HG02943 (cell line): ENCODE results near the gene GALNT9.
"Not testable (repeated sequence)": the region's sequence is repeated elsewhere in the genome, so short reads cannot be mapped to it uniquely, and the experiment has no call there.

Source experiments
- ATAC-seq: cut with Tn5 transposase; IDR thresholded peaks from one replicate; pipeline ENCODE4 v1.9.1; 2021; ENCODE audit warnings: mild to moderate bottlenecking, low read depth, moderate library complexity; ENCODE audit not compliant: unreplicated experiment

The GALNT9 gene

GRCh38 chr12:132238488-132238854 lies 90.9 kb downstream of the GALNT9 start:
- no peak for ATAC-seq

DNA sequence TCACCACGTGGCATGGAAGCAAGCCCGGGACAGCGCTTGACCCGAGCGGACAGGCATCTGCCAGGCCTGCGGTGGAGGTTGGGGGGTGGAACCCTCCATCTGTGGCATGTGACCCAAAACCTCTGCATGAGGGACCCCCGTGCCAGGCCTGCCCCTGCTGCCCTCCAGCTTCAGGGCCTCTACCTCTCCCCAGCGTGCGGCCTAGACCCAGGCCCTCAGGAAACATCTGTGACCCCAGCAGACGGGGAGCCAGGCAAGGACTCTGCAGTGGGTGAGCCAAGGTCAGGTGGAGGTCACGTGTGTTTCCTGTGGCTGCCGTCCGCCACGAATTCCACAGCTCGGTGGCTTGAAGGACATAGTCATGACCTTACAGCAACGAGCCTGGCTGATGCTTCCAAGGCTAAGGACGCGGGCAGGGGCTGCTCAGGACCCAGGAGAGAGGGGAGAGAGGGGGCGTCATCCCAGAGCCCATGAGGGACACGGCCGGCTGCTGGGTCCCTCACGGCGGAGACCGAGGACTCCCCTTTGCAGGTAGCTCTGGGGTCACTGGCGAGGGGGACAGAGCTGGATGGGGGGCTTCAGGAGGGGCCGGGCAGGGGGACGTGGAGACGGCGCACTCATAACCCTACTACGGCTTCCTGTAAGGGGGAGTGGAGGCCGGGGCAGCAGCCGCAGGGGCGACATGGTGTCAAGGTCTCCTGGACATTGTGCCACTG lies 91.5 kb downstream of the GALNT9 start:
- no peak for ATAC-seq

DNA sequence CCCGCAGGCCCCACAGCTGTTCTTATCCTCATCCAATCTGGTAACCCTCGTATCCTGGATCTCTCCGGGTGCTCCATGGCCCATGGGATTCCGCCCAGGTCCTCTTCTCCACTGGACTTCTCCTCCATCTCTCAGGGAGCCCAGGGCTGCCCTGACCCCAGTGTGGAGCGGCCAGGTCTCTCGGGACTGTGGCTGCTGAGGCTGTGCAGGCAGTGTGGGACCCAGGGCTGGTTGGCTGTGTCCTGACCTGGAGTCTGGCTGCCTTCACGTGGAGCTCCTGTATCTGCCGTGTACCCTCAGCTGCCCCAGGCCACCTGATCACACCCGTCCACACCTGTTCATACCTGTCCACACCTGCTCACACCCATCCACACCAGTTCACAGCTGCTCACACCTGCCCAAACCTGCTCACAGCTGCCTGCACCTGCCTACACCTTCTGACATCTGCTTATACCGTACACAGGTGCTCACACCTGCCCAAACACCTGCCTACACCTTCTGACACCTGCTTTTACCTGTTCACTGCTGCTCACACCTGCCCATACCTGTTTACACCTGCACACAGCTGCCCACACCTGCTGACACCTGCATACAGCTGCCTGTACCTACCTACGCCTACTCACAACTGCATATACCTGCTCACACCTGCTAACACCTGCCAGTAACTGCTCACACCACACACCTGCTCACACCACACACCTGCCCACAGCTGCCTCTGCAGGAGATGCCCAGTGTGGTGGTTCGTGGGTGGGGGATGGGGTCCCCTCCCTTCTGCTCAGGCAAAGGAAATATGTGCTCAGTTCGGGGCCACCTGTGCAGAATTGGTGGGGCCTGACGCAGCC lies 92.2 kb downstream of the GALNT9 start:
- no peak for ATAC-seq

DNA sequence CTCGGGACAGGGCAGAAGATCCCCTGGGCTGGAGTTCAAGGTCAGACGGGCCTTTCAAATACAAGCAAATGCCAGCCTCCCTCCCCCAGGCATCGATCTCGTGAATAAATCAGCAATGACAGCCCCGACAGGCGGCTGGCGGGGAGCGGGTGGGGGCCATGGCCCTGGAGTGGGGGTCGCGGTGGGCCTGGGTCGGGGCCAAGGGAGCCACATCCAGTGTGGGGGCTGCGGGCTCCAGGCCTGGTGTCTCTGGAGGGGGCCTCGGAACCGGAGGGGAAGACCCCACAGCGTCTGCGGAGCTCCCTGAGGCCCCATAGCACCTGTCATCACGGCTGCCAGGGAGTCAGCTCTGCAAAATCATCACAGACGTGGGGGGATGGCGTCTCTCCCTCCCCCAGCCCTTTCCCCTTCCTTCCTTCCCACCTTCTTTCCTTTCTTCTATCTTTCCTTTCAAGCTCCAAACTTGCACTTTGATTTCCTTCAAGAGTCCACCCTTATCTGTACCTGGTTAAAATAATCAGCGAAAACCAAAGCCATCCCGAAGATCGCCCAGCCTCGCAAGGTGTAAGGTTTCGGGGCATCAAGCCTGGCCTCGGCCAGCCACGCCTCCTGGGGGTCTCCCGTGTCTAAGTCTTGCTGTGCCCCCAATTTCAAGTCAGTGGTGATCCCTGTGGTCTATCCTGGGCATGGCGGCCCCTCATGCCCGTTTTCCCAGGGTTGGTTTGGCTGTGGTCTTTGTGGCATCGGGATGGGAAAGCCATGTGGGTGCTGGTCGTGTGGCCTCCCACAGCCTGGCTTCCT lies 93.1 kb downstream of the GALNT9 start:
- no peak for ATAC-seq

DNA sequence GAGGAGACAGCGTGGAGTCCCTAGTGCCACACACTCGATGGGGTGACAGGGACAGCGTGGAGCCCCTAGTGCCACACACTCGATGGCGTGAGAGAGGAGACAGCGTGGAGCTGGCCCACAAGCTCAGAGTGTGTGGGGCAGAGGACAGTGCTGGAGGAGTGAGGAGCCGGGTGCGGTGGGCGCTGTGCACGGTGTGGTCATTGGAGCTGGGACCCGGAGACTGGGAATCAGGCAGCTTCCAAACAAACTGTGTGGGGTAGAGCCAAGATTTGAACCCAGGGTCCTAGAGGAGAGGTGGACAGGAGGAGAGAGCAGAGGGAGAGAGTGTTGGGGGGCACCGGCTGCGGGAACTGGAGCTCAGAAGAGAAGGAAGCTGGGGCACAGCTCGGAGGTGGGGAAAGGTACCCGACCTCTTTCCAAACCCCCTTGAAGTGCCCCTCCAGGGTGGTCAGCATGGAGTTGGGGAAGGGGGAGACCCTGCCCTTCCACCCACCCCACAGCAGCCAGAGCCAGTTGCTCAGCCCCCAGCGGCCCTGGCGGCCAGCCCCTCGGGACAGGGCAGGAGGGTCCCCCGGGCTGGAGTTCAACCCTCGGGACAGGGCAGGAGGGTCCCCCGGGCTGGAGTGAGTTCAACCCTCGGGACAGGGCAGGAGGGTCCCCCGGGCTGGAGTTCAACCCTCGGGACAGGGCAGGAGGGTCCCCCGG lies 94.1 kb downstream of the GALNT9 start:
- no peak for ATAC-seq

- no peak for ATAC-seq
Observed at GRCh38 chr12:132230381-132230780, 99.0 kb downstream of the GALNT9 start.

DNA sequence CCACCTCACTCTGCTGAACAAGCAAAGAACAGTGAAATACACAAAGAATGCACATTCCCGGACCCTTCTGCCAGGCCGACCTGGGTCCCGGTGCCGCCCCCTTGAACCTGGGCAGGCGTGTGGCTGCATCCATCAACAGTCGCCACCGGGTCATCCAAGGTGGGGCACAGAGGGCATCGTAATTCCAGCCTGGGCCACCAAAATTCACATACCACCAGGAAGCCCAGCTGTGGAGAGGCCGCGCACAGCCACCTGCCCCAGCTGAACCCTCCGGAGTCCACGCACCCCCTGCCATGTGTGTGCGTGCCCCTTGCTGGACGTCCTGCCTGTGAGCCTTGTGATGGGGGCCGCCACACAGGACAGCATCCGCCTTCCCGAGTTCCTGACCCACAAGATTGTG lies 99.5 kb downstream of the GALNT9 start:
- ATAC-seq, result no peak

GRCh38 chr12:132229193-132229760 lies 100.1 kb downstream of the GALNT9 start:
- no peak for ATAC-seq

- ATAC-seq, result no peak
Observed at GRCh38 chr12:132228476-132229192, 100.8 kb downstream of the GALNT9 start.

DNA sequence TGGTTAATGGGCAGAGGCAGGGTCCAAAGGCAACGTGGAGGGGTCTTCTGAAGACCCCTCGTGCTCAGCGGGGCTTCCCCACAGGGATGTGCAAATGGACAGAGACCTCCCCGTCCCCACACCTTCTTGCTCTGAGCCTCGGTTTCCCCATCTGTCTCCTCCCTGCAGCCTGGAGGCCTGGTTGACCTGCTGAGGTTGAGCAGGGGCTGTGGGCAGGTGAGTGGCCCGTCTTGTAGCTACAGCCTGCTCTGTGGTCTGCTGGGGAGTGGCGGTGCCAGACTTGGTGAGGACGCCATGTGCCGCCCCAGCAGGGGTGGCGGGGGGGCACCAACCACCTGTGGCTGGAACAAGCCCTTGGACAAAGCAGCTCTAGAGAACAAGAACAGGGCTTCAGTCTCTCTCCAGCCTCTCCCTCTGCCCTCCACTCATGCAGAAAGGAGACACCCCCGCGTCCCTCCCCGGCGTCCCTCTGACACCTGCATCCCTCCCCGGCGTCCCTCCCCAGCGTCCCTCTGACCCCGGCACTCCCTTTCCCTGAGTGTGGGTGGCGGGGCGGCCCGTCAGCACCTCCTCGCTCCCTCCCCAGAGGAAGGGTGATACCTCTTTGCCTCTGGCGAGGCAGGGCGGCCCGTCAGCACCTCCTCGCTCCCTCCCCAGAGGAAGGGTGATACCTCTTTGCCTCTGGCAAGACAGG lies 101.5 kb downstream of the GALNT9 start:
- ATAC-seq, result no peak

DNA sequence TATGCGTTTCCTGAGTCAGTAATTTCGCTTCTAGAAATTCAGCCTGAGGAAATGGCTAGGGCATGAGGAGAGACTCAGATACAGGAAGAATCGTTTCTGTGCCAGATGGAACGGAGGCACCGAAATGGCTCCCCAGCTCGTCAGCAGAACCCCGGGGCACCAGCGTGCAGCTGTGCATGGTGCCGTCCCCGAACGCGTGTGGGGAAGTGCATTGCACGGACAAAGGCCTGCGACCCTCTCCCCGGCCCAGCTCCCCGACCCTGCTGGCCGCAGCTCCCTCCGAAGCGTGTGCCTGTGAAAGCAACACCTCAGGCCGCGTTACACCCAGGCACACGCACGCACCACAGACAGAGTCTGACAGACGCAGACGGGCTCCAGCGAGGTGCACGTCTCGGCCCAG lies 102.3 kb downstream of the GALNT9 start:
- ATAC-seq, result no peak

DNA sequence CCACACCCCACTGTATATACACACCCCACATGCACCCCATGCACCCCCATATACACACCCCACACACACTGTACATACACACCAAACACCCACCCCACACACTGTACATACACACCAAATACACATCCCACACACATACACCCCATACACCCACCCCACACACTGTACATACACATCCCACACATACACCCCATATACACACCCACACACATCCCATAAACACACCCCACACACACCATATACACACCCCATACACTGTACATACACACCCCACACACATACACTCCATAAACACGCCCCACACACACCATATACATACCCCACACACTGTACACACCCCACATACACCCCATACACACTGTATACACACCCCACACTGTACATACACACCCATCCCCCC lies 102.8 kb downstream of the GALNT9 start:
- no peak for ATAC-seq

- no peak for ATAC-seq
Observed at GRCh38 chr12:132225214-132225613, 104.2 kb downstream of the GALNT9 start.

DNA sequence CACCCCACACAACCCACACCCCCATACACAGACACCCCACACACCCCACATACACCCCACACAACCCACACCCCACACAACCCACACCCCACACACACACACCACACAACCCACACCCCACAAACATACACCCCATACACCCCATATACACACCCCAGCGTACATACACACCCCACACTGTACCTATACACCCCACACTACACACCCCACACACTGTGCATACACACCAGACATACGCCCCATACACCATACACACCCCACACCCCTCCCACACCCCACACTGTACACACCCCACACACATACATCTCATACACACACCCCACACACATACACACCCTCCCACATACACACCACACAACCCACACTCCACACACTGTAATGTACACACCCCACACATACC lies 104.9 kb downstream of the GALNT9 start:
- no peak for ATAC-seq

DNA sequence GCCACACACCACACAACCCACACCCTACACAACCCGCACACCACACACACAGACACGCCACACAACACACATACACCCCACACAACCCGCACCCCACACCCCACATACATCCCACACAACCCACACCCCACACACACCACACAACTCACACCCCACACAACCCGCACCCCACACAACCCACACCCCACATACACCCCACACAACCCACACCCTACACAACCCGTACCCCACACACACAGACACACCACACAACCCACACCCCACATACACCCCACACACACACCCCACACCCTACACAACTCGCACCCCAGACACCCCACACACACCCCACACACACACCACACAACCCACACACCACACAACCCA lies 106.6 kb downstream of the GALNT9 start:
- ATAC-seq, result no peak

DNA sequence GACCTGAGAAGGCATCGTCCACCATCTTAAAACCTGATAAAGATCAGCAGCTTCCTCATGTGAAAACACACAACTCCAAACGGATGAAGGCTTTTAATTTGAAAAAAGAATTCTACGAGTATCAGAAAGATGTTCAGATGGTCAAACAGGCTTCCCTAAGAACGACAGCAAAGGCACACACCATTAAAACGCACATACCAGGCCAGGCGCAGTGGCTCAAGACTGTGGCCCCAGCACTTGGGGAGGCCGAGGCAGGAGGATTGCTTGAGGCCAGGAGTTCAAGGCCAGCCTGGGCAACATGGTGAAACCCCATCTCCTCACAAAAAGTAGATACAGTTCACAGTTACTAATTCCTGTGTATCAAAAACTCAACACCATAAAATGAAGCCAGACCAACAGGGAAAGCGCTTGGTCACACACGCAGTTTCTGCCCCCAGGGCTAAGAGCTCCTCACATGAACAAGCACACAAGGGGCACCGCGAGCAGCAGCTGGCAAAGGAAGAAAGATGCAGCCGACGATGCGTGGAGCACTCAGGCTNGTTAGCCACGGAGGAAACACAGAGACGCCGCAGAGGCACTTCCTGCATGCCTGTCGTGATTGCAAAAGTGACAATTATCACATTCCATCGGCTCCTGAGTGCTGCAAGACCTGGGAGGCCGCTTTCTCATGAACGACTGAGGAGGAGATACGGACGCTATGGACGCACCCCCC lies 107.1 kb downstream of the GALNT9 start:
- no peak for ATAC-seq

DNA sequence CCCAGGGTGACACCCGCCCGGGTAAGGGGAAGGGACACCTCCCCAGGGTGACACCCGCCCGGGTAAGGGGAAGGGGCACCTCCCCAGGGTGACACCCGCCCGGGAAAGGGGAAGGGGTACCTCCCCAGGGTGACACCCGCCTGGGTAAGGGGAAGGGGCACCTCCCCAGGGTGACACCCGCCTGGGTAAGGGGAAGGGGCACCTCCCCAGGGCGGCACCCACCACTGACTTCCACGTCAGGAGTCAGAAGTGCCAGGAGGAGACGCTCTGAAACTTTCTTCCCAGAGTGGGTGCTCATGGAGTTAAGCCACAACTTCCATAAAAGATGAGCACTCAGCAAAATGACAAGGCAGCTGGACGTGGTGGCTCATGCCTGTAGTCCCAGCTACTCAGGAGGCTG lies 109.6 kb downstream of the GALNT9 start:
- not testable (repeated sequence) for ATAC-seq

DNA sequence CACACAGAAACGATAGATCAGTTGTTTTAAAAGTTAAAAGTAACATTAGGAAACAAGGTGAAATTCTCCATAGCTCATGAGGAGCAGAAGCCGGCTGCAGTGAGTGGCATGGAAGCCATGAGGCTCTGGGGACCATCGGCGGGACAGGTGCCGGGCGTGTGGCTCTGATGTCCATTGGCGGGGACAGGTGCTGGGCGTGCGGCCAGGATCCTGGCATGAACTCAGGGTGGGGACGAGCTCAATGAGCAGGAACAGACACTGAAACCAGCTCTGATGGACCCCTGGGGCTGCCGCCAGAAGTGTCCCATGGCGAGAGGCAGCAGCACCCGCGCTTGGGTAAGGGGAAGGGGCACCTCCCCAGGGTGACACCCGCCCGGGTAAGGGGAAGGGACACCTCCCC lies 110.1 kb downstream of the GALNT9 start:
- no peak for ATAC-seq

- ATAC-seq, result no peak
Observed at GRCh38 chr12:132218915-132219314, 110.5 kb downstream of the GALNT9 start.
